Measurements from ENCODE around the gene CLP1. TPM values are rescaled to one million over a fixed set of nuclear protein-coding genes. Genes with fewer than 3 reads are reported as not detected.
"Not testable (repeated sequence)": the region's sequence is repeated elsewhere in the genome, so short reads cannot be mapped to it uniquely, and the experiment has no call there.

Gene CLP1
- total and polyA plus RNA-seq, 12 donors: 2.9 to 9.0 (median 7.1) TPM

- Histone ChIP-seq H3K36me3 (peaks cover 0 to 87% (median 31%) of the 10 kb centered on the region in 9 donors), H3K4me3 (no peak overlapping the region), H3K4me1 (peaks cover 0 to 41% (median 17%) of the 10 kb centered on the region in 9 donors), H3K27me3 (no peaks in the 10 kb centered on the region), H3K27ac (no peak overlapping the region), H3K9me3 (no peaks in the 10 kb centered on the region)
- DNase-seq (no peak), ATAC-seq (no peak)
- TF ChIP-seq CTCF (IDR thresholded peaks at IDR 0.05): no peak
- WGBS, 2 donors: 88% methylated on average over 3 of the region's 3 CpGs
- intact Hi-C loops (cut with DNase I): no loop called here
These were observed 17.8 kb downstream of the CLP1 start for GRCh38 chr11:57675176-57675941.

GRCh38 chr11:57679396-57679795 lies 21.8 kb downstream of the CLP1 start:
- H3K27ac ChIP-seq: no peak overlapping the region
- DNase-seq (no peak), ATAC-seq (no peak)
- no peaks in the 10 kb centered on the region for H3K9me3 ChIP-seq
- intact Hi-C loops (cut with DNase I): no loop called here
- no peak for TF ChIP-seq CTCF (IDR thresholded peaks at IDR 0.05)
- no peak overlapping the region for H3K4me3 ChIP-seq
- H3K27me3 ChIP-seq: no peaks in the 10 kb centered on the region
- H3K36me3 ChIP-seq: peaks cover 0 to 95% (median 17%) of the 10 kb centered on the region in 9 donors
- 93 to 94% methylated on average over 4 of the region's 4 CpGs for WGBS, 2 donors
- H3K4me1 ChIP-seq: peaks cover 0 to 54% (median 21%) of the 10 kb centered on the region in 9 donors

GRCh38 chr11:57680552-57680874 lies 23.0 kb downstream of the CLP1 start:
- no peak for ATAC-seq
- Histone ChIP-seq H3K9me3 (no peaks in the 10 kb centered on the region), H3K4me3 (no peak overlapping the region), H3K27ac (no peak overlapping the region), H3K36me3 (peaks cover 0 to 95% (median 17%) of the 10 kb centered on the region in 9 donors), H3K27me3 (no peaks in the 10 kb centered on the region), H3K4me1 (peaks cover 0 to 50% (median 17%) of the 10 kb centered on the region in 9 donors)
- intact Hi-C loops (cut with DNase I): no loop called here
- whole genome bisulfite sequencing, 2 donors: 80 to 93% methylated on average over 2 of the region's 2 CpGs
- DNase-seq: no peak
- no peak for TF ChIP-seq CTCF (IDR thresholded peaks at IDR 0.05)

- intact Hi-C loops (cut with DNase I): no loop called here
- WGBS, 2 donors: 52% methylated on average over 1 of the region's 1 CpG
- no peaks in the 10 kb centered on the region for H3K9me3 ChIP-seq
- no peak for DNase-seq
- no peak overlapping the region for H3K27ac ChIP-seq
- peaks cover 0 to 95% (median 21%) of the 10 kb centered on the region in 9 donors for H3K36me3 ChIP-seq
- ATAC-seq: no peak
- no peaks in the 10 kb centered on the region for H3K27me3 ChIP-seq
- H3K4me1 ChIP-seq: peaks cover 0 to 44% (median 17%) of the 10 kb centered on the region in 9 donors
- TF ChIP-seq CTCF (IDR thresholded peaks at IDR 0.05): no peak
- H3K4me3 ChIP-seq: no peak overlapping the region
These were observed 23.6 kb downstream of the CLP1 start for GRCh38 chr11:57681168-57681567.

- H3K9me3 ChIP-seq; ATAC-seq; H3K4me3 ChIP-seq; H3K27ac ChIP-seq; intact Hi-C loops (cut with DNase I); H3K27me3 ChIP-seq; H3K4me1 ChIP-seq; DNase-seq: not testable (repeated sequence)
- WGBS, 2 donors: 97 to 99% methylated on average over 5 of the region's 5 CpGs
- peaks cover 0 to 100% (median 81%) of the 10 kb centered on the region in 9 donors for H3K36me3 ChIP-seq
These were observed 32.9 kb downstream of the CLP1 start for GRCh38 chr11:57690474-57690873.

Data from heart right ventricle (tissue), 16 donors.